ENCODE measurements around the gene ZNF850.

- TF ChIP-seq, protein P1, sequence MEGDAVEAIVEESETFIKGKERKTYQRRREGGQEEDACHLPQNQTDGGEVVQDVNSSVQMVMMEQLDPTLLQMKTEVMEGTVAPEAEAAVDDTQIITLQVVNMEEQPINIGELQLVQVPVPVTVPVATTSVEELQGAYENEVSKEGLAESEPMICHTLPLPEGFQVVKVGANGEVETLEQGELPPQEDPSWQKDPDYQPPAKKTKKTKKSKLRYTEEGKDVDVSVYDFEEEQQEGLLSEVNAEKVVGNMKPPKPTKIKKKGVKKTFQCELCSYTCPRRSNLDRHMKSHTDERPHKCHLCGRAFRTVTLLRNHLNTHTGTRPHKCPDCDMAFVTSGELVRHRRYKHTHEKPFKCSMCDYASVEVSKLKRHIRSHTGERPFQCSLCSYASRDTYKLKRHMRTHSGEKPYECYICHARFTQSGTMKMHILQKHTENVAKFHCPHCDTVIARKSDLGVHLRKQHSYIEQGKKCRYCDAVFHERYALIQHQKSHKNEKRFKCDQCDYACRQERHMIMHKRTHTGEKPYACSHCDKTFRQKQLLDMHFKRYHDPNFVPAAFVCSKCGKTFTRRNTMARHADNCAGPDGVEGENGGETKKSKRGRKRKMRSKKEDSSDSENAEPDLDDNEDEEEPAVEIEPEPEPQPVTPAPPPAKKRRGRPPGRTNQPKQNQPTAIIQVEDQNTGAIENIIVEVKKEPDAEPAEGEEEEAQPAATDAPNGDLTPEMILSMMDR (IDR thresholded peaks at IDR 0.05), result no peak
- TF ChIP-seq POLR2A (IDR thresholded peaks at IDR 0.05), result no peak
These were observed 34.4 kb upstream of the ZNF850 start for GRCh38 chr19:36807029-36807428.
